HepG2 (cell line): ENCODE results near the gene TJAP1. TPM values are rescaled to one million over a fixed set of nuclear protein-coding genes. Genes with fewer than 3 reads are reported as not detected.
A peak's percentile ranks its signal among the peaks of the same experiment; 100 is the strongest.

Experiments
- BATF2 ChIP-seq: sonication (generic); formaldehyde crosslinking; IDR thresholded peaks from 2 replicates; pipeline ENCODE4 v1.8.0; 2022; ENCODE audit warnings: mild to moderate bottlenecking, missing genetic modification reagents, moderate library complexity
- EP300 ChIP-seq, 3 experiments: sonication (generic) in 1 of 3; formaldehyde crosslinking in 1 of 3; IDR thresholded peaks; 2 replicates each; pipeline versions ENCODE4 v1.5.1 to v1.6.1; 2011 to 2020; ENCODE audit warnings: low read depth in 2 of 3, low read length in 2 of 3, borderline replicate concordance in 1 of 3, improper control_type of control experiment in 1 of 3, mild to moderate bottlenecking in 1 of 3, missing genetic modification reagents in 1 of 3, moderate library complexity in 1 of 3
- GATAD1 ChIP-seq: IDR thresholded peaks from 2 replicates; pipeline ENCODE4 v1.6.1; 2016; ENCODE audit warnings: missing genetic modification reagents, missing compliant biosample characterization
- GMEB2 ChIP-seq: IDR thresholded peaks from 2 replicates; pipeline ENCODE4 v1.6.1; 2016; ENCODE audit warnings: missing biosample characterization, missing genetic modification reagents, low read depth
- HOMEZ ChIP-seq: IDR thresholded peaks from 2 replicates; pipeline ENCODE4 v1.6.1; 2016; ENCODE audit warnings: low read depth
- KDM3A ChIP-seq: IDR thresholded peaks from 2 replicates; pipeline ENCODE4 v1.6.1; 2018; ENCODE audit warnings: low read depth, missing compliant biosample characterization
- KDM5A ChIP-seq: fragments of 200-600 bp; sonication (generic); IDR thresholded peaks from 2 replicates; pipeline ENCODE4 v1.7.0; 2018; ENCODE audit warnings: antibody characterized with exemption, mild to moderate bottlenecking, low read length, borderline replicate concordance
- MTERF4 ChIP-seq: sonication (generic); formaldehyde crosslinking; IDR thresholded peaks from 2 replicates; pipeline ENCODE4 v1.8.0; 2023; ENCODE audit warnings: mild to moderate bottlenecking, missing genetic modification reagents
- NFIB ChIP-seq: sonication (generic); formaldehyde crosslinking; IDR thresholded peaks from 2 replicates; pipeline ENCODE4 v1.9.0; 2021; ENCODE audit warnings: missing genetic modification reagents, mild to moderate bottlenecking, borderline replicate concordance
- RFX1 ChIP-seq: fragments of 450-650 bp; IDR thresholded peaks from 2 replicates; pipeline ENCODE4 v1.6.1; 2017
- SATB2 ChIP-seq: sonication (generic); formaldehyde crosslinking; IDR thresholded peaks from 2 replicates; pipeline ENCODE4 v1.5.0; 2020; ENCODE audit warnings: missing genetic modification reagents
- SIN3B ChIP-seq: fragments of 150-350 bp; IDR thresholded peaks from 2 replicates; pipeline ENCODE4 v1.6.1; 2014; ENCODE audit warnings: low read length
- SNAPC5 ChIP-seq: sonication (generic); formaldehyde crosslinking; IDR thresholded peaks from 2 replicates; pipeline ENCODE4 v1.8.1; 2023; ENCODE audit warnings: mild to moderate bottlenecking, missing genetic modification reagents, borderline replicate concordance
- TBP ChIP-seq: sonication (generic); formaldehyde crosslinking; IDR thresholded peaks from 2 replicates; pipeline ENCODE4 v1.5.0; 2020; ENCODE audit warnings: missing genetic modification reagents
- ZBTB1 ChIP-seq: sonication (generic); formaldehyde crosslinking; IDR thresholded peaks from 2 replicates; pipeline ENCODE4 v1.4.0; 2020; ENCODE audit warnings: missing genetic modification reagents, borderline replicate concordance
- ZBTB2 ChIP-seq: sonication (generic); formaldehyde crosslinking; IDR thresholded peaks from 2 replicates; pipeline ENCODE4 v1.8.0; 2022; ENCODE audit warnings: low read depth, missing genetic modification reagents
- ZFP41 ChIP-seq: sonication (generic); formaldehyde crosslinking; IDR thresholded peaks from 2 replicates; pipeline ENCODE4 v1.4.0; 2020; ENCODE audit warnings: mild to moderate bottlenecking, missing genetic modification reagents, borderline replicate concordance
- ZFX ChIP-seq: sonication (generic); formaldehyde crosslinking; IDR thresholded peaks from 2 replicates; pipeline ENCODE4 v1.4.0; 2020; ENCODE audit warnings: mild to moderate bottlenecking, low read depth, missing genetic modification reagents, moderate library complexity
- ZNF431 ChIP-seq: sonication (generic); formaldehyde crosslinking; IDR thresholded peaks from 2 replicates; pipeline ENCODE4 v1.9.0; 2022; ENCODE audit warnings: missing genetic modification reagents, low read depth, mild to moderate bottlenecking, borderline replicate concordance
- ZNF580 ChIP-seq: IDR thresholded peaks from 2 replicates; pipeline ENCODE4 v1.6.1; 2016; ENCODE audit warnings: low read depth, borderline replicate concordance
- ZNF740 ChIP-seq: sonication (generic); formaldehyde crosslinking; IDR thresholded peaks from 2 replicates; pipeline ENCODE4 v1.4.0; 2020; ENCODE audit warnings: missing genetic modification reagents
- polyA plus RNA-seq, 8 experiments: library from polyadenylated mRNA; depleted of rRNA in 3 of 8; stranded (reverse) in 7 of 8; unstranded in 1 of 8; fragments of >200 nt; fragmentation: Illumina TruSeq in 4 of 8; extraction: Trizol in 4 of 8; gene quantifications; 2 replicates each; pipeline versions ENCODE4 v1.2.1 to v1.2.3, GENCODE V29; 2011 to 2016; ENCODE audit warnings: low read depth in 4 of 8, missing spikeins in 1 of 8, mixed read lengths in 1 of 8; ENCODE audit not compliant: insufficient read depth in 1 of 8
- total RNA-seq, 5 experiments: library from RNA; depleted of rRNA; stranded (reverse); fragments of >200 nt; fragmentation: Illumina TruSeq; extraction: Trizol; gene quantifications; 2 replicates each; pipeline ENCODE4 v1.2.3, GENCODE V29; 2016; ENCODE audit warnings: low read depth in 1 of 5

The TJAP1 gene
- total and polyA plus RNA-seq, 2 of the 13 experiments (the other 11 are each of a cell fraction or from before 2014, with no cell fraction given): 15.7 to 41.6 TPM

GRCh38 chr6:43516697-43517504 is 39.5 kb downstream of the TJAP1 start, which contains the start of the genes POLR1C and YIPF3 (continued):
- TF ChIP-seq NFIB (CRISPR knock-in tag) (no peak), BATF2 (CRISPR knock-in tag) (no peak), SNAPC5 (no peak), RFX1 (peak; percentile 97), KDM5A (peak; percentile 100), SIN3B (peak; percentile 89), MTERF4 (CRISPR knock-in tag) (no peak; the same call in 1 of the 2 replicates), HOMEZ (no peak), GMEB2 (CRISPR knock-in tag) (no peak), ZFX (CRISPR knock-in tag) (peak; percentile 96), ZNF740 (no peak), ZFP41 (0 out of 2 replicates have a peak, but pooled peaks have one; percentile 58), KDM3A (CRISPR knock-in tag) (peak; percentile 91), EP300 (IDR thresholded peaks at IDR 0.05; ENCODE audit: low read depth in 2 of 2, low read length in 2 of 2) (peak in 1 of 2 experiments; percentile 9; a peak in 1 of 4 replicates), EP300 (CRISPR knock-in tag; IDR thresholded peaks at IDR 0.05; ENCODE audit: borderline replicate concordance) (no peak; the same call in 1 of the 2 replicates), ZNF580 (CRISPR knock-in tag) (peak; percentile 85; the same call in 1 of the 2 replicates), TBP (no peak), ZBTB1 (CRISPR knock-in tag) (no peak), ZNF431 (CRISPR knock-in tag) (peak; percentile 81; the same call in 1 of the 2 replicates), SATB2 (CRISPR knock-in tag) (0 out of 2 replicates have a peak, but pooled peaks have one; percentile 24), ZBTB2 (CRISPR knock-in tag) (0 out of 2 replicates have a peak, but pooled peaks have one; percentile 47), GATAD1 (peak; percentile 96)
